ENCODE results near the gene UNC45B.

DNA sequence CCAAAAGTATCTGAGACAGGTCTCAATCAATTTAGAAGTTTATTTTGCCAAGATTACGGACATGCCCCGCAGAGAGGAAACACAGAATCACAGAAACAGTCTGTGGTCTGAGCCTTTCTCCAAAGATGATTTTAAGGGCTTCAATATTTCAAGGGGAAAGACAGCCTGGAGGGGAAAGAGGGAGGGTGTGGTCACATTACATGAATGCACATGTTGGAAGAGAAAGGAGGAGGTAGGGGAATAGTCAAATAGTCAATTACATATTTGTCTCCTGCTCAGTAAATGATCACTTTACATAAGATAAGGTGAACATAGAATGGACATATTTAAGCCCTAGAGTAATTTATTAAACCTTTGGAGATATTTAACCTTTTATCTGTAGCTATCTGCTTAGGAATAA, 12.3 kb downstream of the UNC45B start:
- TF ChIP-seq EZH2phosphoT487 (IDR thresholded peaks at IDR 0.05; ENCODE audit: insufficient read depth, low read depth), result no peak
- TF ChIP-seq EZH2 (IDR thresholded peaks at IDR 0.05; ENCODE audit: insufficient read depth, poor library complexity, severe bottlenecking), result no peak

All from GM23248 (cell line).